HS-5 (cell line): ENCODE measurements around the gene SLC11A1.
A peak's percentile ranks its signal among the peaks of the same experiment; 100 is the strongest.

Source experiments
- DNase-seq: peaks from one replicate; pipeline ENCODE4 v3.0.0-alpha.2; 2012; ENCODE audit warnings: low read depth

Gene SLC11A1

DNA sequence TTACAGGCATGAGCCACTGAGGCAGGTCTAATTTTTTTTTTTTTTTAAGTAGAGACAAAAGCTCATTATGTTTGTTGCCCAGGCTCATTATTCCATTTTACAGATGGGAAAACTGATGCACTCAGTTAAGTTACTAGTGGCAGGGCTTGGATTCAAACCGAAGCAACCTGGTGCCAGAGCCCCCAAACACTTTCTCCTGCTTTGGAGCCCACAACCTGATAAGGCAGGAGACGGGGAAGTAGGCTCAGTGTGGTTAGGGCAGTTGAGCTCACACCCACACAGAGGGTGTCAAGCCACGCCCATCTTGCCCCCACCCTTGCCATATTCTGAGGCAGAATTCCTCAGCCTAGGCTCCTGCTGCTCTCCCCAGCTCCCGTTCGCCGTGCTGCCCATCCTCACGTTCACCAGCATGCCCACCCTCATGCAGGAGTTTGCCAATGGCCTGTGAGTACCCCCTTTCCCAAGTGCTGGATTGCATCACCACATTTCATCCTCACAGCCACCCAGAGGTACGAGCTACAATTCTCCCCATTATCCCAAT is 11.7 kb downstream of the SLC11A1 start:
- no peak for DNase-seq

DNA sequence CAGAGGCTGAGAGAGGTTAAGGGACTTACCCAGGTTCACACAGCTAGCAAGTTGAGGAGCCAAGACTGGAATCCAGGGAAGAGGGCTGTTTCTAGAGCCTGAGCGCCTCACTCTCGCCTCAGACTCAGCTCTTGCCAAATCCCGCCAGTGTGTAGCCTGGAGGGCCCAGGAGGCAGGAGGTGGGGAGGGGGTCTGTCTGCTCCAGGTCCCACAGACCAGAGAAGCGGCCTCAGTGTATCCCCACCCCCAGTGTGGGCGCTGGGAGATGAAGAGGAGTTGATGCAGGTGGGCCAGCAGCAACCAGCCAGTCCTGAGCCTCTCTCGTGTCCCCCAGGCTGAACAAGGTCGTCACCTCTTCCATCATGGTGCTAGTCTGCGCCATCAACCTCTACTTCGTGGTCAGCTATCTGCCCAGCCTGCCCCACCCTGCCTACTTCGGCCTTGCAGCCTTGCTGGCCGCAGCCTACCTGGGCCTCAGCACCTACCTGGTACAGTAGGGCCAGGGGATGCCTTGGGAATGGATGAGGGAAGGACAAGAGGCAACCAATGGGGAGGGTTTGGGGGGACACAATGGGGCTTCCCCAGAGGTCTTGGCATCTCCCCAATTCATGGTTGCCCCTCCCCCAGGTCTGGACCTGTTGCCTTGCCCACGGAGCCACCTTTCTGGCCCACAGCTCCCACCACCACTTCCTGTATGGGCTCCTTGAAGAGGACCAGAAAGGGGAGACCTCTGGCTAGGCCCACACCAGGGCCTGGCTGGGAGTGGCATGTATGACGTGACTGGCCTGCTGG is 12.4 kb downstream of the SLC11A1 start:
- DNase-seq = no peak

DNA sequence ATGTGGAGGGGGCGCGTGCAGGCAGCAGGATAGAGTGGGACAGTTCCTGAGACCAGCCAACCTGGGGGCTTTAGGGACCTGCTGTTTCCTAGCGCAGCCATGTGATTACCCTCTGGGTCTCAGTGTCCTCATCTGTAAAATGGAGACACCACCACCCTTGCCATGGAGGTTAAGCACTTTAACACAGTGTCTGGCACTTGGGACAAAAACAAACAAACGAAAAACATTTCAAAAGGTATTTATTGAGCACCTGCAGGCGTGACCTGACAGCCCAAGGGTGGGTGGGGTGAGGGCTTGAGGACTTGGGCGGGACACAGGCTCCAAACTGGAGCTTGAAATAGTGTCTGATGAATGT is 13.0 kb downstream of the SLC11A1 start:
- no peak for DNase-seq

DNA sequence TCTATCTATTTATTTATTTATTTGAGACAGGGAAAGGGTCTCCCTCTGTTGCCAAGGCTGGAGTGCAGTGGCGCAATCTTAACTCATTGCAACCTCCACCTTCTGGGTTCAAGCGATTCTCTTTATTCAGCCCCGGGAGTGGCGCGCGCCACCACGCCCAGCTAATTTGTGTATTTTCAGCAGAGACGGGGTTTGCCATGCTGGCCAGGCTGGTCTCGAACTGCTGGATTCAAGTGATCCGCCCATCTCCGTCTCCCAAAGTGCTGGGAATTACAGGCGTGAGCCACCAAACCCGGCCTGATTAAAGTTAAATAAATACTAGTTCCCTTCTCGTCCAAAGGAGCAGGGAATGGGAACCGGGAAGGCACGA is 13.4 kb downstream of the SLC11A1 start:
- no peak for DNase-seq

DNA sequence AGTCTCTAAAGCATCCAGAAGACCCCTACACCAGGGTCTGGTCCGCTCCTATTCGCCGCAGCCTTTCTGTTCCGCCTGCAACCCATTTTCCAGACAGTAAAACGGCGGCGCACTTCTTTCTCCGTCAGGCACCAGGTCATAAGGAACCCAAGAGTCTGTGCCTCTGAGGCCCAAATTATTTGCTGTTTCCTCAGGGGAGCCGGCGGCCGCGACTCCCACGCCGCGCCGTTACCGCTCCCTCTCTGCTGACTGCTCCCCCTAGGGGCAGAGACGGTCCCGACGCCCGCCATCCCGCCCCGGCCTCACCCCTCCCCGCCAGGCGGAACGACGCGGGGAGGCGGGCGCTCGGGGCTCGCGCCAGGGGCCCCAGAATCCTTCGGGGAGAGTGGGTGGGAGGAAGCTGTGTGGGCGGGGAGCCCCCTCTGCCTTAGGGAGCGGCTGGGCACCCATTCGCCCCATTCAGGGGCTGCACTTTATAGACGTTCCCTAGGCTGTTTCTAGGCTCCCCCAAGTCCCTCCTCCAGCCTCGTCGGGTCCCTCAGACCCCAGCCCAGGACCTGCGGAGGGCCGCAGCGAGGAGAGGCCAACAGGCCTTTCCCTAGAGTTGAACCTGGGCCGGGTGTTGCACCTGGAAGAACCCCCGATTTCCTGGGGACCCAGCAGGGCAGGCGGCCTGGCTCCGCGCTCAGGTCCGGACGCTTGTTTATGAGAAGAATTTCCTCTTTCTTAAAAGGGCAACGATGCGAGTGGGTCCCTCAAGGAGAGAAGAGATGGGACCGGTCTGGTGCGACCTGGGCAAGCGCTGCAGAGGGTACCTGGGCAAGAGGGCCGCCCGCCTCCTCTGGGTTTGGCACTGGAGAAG is 14.0 kb downstream of the SLC11A1 start:
- peak; percentile 94 for DNase-seq

DNA sequence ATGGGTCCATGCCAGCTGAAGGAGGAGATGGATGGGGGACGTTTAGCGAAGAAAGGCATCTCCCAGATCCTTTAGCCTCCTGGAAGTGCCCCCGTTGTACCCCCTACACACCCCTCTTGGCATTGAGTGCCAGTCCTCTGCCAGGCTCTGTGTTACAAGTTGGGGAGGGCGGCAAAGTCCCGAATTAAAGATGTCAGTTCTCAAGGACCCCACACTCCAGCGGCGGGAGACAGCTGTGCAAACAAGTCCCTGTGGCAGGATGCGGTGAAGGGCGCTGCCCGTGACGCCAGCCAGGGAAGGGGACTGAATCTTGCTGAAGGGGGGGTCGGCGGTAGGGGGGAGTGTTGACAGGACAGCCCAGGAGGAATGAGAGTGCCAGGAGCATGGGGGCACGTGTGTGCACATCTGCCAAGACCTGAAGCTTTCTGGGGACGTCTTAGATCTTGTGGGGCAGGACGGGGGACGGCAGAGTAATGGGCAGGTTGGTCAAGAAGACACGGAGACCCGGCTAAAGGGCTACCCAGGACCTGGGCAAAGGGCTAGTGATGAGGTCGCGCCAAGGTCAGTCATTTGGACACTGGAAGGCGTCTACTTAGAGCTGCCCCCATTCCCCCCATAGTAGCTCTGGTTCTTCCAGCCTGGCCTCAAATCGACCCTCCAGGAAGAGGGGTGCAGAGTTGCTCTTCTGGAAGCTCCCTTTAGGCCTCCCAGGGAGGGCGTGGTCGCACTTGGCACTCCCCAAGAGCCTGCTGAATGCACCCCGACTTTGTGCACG is 14.8 kb downstream of the SLC11A1 start:
- peak; percentile 50 for DNase-seq

DNA sequence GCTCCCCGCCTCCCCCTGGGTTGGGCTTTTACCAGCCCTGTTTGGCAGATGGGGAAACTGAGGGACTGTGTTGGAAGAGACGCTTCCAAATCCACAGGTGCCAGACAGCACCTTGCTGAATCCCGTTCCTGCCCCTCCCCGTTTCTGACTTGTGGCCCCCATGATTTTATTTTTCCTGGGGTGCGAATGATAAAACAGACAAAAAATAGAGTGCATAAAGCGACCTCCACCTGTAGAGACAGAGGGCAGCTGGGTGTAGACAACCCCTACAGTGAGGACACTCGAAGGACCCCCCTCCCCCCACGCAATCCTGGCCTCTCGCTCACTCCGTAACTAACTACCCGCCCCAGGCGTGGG is 15.4 kb downstream of the SLC11A1 start:
- DNase-seq = no peak

DNA sequence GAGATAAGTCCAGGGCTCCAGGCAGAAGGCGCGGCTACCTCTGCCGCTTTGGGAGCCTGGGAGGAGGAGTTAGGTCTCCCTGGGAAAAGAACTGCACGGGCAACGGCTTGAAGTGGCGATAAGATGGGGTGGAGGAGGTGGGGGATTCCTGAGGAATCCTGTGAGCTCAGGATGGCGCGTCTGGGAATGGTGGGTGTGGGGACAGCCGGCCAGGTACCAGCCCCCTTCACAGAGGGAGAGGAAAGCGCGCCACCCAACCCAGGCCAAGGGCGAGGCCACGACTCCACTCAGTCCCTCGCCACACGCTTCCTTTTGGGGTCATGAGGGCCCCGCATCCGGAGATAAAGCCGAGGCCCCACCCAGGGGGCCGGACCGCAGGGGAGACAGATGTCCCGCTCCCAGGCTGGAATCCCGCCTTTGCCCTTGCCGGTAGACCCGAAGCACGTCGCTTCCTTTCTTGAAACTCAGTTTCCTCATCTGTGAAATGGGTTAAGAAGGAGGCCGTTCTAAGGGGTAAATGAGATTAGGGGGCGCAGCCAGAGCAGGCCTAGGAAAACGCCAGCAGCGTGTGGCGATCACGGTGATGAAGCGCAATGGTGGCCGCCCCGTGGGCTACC is 15.9 kb downstream of the SLC11A1 start:
- peak; percentile 82 for DNase-seq

DNA sequence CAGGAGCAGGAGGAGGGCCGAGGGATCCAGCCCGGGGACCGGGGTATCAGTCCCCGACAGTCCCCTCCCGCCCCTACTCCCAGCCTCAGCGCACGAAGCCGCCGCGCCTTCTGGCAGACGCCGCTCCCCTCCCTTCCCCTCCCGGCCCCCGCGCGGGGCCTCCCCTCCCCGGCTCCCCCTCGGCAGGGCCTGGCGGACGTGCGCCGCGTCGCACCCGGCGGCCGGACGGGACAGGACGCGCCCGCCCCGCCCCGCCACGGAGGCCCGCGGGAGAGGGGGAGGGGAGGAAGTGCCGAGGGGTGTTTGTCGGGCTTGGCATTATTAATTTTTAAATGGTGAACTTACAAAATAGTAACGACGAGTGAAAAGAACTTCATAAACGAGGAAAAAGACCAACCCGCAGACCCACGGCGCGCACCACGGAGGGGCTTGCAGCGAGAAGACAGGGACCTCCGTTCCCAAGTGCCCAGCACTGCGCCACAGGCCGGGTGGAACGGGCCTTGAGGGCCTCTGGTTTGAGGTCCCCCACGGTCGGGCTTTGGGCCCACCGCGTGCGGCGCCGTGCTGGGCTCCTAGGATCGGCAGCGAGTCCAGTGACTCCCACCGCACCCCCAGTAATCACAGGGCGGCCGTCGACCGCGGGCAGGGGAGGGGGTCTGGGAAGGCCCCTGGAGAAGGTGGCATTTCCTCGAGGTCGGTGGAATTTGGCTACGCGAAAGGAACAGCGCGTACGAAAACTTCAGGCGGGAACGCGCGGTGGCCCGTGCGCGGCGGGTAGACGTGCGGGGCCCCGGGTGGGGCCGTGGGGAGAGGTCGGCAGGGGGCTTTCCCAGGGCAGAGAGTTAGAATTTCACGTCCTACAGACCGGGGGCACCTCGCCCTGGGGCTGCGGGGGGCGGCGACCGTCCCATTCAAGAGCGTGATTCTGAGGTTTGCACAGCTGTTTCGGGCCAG is 16.6 kb downstream of the SLC11A1 start:
- no peak for DNase-seq

DNA sequence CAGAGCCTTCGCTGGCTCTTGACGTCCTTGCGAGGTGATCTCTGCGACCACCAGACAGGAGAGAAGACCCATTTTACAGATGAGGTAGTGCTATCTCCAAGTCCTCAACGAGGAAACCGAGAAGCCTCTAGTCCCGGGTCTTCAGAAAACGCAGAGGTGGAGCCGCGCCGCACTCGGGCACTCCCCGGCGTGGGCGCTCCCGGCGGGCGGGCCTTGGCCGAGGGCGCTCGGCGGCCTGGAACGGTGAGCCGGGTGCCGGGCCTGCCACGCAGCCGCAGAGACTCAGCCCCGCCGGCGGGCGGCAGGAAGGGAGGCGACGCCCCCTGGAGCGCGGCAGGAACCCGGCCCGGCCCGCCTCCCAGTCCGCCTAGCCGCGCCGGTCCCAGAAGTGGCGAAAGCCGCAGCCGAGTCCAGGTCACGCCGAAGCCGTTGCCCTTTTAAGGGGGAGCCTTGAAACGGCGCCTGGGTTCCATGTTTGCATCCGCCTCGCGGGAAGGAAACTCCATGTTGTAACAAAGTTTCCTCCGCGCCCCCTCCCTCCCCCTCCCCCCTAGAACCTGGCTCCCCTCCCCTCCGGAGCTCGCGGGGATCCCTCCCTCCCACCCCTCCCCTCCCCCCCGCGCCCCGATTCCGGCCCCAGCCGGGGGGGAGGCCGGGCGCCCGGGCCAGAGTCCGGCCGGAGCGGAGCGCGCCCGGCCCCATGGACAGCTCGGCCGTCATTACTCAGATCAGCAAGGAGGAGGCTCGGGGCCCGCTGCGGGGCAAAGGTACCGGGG is 17.5 kb downstream of the SLC11A1 start, which contains the start of gene CTDSP1:
CTDSP1 (plus strand) TSS at position 478 of the 776 bp plus-strand sequence; CDS start at position 701, 223 bp downstream.
- DNase-seq = peak; percentile 85

DNA sequence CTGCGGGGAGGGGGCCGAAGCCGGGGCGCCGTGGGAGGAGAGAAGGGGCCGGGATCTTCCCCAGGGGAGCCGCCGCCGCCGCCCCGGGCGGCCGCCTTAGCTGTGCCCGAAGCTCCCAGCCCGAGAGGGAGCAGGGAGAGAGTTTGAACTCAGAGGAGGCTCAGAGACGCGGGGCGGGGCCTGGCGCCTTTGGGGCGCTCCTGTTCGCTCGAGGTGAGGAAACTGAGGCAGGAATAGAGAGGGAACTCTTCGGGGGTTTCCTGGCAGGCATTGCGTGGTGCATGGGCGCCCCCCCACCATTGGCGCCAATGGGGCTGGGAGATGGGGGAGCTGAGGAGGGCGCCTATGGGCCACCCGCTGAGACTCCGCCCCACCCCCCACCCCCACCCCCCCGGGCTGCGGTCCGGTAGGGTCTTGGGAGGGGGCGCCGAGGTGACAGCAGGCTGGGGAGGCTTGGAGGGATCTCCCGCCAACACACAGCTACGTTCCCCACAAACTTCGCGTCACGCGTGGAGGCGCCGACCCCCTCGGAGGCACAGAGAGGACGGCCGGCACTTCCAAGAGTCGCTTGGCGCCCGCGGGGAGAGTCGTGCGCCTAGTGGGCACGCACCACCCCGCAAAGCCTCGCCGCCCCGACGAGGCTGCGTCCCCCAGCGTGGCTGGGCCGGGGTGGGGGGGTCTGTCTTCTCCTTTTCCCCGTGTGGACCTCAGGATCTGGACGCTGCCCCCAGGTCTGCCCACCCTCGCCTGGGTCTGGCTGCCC is 18.3 kb downstream of the SLC11A1 start:
- DNase-seq = no peak

DNA sequence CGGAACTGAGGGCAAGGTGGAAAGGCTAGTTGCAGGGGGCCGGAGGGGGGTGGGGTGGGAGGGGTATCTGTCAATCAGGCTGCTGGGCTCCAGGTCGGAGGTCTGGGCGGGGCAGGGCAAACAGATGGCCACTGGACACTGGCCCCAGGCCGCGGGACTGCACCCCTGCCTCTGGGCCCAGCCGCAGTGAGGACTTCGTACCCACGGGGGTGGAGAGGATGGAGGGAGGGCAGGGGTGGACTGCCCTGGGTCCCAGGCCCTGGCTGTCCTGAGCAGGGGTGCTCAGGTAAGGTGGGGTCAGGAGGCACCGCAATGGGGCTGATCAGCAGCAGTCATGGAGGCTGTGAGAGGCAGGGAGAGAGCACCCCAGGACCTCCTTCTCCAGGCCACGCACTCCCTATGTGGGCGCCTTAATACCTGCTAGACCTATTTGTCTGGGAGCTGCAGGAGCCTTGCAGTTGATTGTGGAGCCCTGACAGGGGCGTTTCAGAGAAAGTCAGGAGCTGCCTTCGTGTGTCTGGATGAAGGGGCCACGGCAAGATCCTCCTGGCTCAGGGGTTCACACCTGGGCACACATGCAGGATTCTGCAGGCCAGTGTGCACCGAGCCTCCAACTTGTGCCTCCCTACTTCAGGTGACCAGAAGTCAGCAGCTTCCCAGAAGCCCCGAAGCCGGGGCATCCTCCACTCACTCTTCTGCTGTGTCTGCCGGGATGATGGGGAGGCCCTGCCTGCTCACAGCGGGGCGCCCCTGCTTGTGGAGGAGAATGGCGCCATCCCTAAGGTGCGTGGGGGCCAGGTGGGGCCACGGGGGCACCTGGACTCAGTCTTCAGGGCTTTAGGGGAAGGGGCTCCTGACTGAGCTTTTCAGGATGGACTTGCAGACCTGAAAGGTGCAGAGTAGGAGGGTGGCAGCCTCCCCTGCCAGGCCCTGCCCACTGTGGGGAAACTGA is 19.1 kb downstream of the SLC11A1 start:
- no peak for DNase-seq

DNA sequence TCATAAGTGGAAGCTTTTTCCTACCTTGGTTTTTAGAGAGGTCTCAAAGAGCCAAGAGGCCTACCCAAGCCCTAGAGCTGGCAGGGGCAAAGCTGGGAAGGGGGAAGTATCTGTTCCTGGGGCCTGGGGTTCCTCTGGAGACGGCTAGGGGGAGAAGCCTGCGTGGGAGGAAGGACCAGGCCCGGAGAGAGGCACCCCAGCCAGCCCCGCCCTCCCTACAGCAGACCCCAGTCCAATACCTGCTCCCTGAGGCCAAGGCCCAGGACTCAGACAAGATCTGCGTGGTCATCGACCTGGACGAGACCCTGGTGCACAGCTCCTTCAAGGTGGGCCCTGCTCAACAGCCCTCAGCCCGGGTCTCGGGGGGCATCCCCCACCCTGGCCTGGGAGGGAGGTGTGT is 19.8 kb downstream of the SLC11A1 start:
- DNase-seq = no peak

DNA sequence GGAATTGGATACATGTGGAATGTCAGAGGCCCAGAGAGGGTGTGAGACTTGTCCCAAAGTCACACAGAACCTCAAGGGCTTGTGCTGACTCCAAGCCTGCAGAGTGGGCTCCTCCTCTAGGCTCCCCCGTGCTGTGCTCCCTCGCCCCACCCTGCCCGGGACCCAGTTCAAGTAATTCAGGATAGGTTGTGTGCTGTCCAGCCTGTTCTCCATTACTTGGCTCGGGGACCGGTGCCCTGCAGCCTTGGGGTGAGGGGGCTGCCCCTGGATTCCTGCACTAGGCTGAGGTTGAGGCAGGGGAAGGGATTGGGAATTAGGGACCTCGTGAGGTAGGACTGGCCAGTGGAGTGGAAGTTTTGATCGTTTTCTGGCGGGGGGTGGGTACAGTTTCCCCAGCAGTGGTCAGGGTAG is 20.4 kb downstream of the SLC11A1 start:
- no peak for DNase-seq

DNA sequence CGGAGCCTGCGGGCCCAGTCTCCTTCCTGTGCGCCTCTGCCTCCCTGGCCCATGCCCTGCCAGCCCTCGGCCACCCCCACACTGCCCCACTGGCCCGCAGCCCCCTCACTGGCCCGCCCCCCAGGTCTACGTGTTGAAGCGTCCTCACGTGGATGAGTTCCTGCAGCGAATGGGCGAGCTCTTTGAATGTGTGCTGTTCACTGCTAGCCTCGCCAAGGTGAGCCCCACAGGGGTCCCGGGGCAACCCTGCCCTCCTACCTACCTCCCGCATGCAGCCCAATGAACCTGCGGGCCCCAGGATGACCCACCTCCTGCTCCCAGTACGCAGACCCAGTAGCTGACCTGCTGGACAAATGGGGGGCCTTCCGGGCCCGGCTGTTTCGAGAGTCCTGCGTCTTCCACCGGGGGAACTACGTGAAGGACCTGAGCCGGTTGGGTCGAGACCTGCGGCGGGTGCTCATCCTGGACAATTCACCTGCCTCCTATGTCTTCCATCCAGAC is 20.9 kb downstream of the SLC11A1 start:
- DNase-seq = no peak

DNA sequence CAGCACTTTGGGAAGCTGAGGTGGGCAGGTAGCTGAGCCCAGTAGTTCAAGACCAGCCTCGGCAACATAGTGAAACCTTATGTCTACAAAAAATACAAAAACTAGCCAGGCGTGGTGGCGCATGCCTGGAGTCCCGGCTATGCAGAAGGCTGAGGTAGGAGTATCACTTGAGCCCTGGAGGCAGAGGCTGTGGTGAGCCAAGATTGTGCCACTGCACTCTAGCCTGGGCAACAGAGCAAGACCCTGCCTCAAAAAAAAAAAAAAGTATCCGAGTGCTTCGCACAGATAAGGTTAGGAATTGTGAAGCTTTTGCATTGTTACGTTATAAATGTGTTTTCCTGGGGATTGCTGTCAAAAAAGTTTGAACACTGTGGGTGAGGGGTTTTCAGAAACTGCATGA is 21.7 kb downstream of the SLC11A1 start:
- DNase-seq = no peak

DNA sequence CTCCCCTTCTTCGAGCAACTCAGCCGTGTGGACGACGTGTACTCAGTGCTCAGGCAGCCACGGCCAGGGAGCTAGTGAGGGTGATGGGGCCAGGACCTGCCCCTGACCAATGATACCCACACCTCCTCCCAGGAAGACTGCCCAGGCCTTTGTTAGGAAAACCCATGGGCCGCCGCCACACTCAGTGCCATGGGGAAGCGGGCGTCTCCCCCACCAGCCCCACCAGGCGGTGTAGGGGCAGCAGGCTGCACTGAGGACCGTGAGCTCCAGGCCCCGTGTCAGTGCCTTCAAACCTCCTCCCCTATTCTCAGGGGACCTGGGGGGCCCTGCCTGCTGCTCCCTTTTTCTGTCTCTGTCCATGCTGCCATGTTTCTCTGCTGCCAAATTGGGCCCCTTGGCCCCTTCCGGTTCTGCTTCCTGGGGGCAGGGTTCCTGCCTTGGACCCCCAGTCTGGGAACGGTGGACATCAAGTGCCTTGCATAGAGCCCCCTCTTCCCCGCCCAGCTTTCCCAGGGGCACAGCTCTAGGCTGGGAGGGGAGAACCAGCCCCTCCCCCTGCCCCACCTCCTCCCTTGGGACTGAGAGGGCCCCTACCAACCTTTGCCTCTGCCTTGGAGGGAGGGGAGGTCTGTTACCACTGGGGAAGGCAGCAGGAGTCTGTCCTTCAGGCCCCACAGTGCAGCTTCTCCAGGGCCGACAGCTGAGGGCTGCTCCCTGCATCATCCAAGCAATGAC is 22.4 kb downstream of the SLC11A1 start:
- no peak for DNase-seq
